IPS-15b (cell line): ENCODE data around the gene PACS1.

Source experiments
- H3K27me3 ChIP-seq: one replicate; pipeline ENCODE4 v1.6.1; 2013; ENCODE audit warnings: low read length; ENCODE audit not compliant: control insufficient read depth, insufficient read depth
- H3K36me3 ChIP-seq: one replicate; pipeline ENCODE4 v1.6.1; 2013; ENCODE audit warnings: low read length; ENCODE audit not compliant: control insufficient read depth, insufficient read depth
- H3K4me1 ChIP-seq: one replicate; pipeline ENCODE4 v1.6.1; 2013; ENCODE audit warnings: mild to moderate bottlenecking, low read length; ENCODE audit not compliant: control insufficient read depth, insufficient read depth
- H3K4me3 ChIP-seq: one replicate; pipeline ENCODE4 v1.5.1; 2013; ENCODE audit warnings: low read depth, low read length
- H3K9ac ChIP-seq: one replicate; pipeline ENCODE4 v1.6.1; 2013; ENCODE audit warnings: low read depth, mild to moderate bottlenecking, low read length
- H3K9me3 ChIP-seq: one replicate; pipeline ENCODE4 v1.6.1; 2013; ENCODE audit warnings: mild to moderate bottlenecking, low read length; ENCODE audit not compliant: control insufficient read depth, insufficient read depth

The PACS1 gene

GRCh38 chr11:66277471-66278362 is 207.6 kb downstream of the PACS1 start, which contains the start of gene CNIH2:
Gene CNIH2 (plus strand): TSS chr11:66278175. CDS start chr11:66278457, 282 bp downstream.
- H3K9ac ChIP-seq, result no peak within 1 kb of the TSS
- peaks cover 24% of the 10 kb centered on the region for H3K36me3 ChIP-seq
- peak within 1 kb of the TSS; percentile 53 for H3K4me3 ChIP-seq
- H3K4me1 ChIP-seq, result peaks cover 1% of the 10 kb centered on the region
- H3K27me3 ChIP-seq, result peaks cover 2% of the 10 kb centered on the region
- no peaks in the 10 kb centered on the region for H3K9me3 ChIP-seq

- H3K4me3 ChIP-seq, result peak overlapping the region; percentile 41
These were observed 208.5 kb downstream of the PACS1 start for GRCh38 chr11:66278363-66279091.

GRCh38 chr11:66279092-66279734 is 209.1 kb downstream of the PACS1 start:
- peaks cover 13% of the 10 kb centered on the region for H3K36me3 ChIP-seq
- no peaks in the 10 kb centered on the region for H3K9me3 ChIP-seq
- H3K4me3 ChIP-seq, result peak overlapping the region; percentile 41
- H3K4me1 ChIP-seq, result peaks cover 3% of the 10 kb centered on the region
- H3K9ac ChIP-seq, result no peak overlapping the region
- peaks cover 2% of the 10 kb centered on the region for H3K27me3 ChIP-seq

More at GRCh38 chr11:66278363-66279091, 208.5 kb downstream of the PACS1 start:
- Histone ChIP-seq H3K9ac (no peak overlapping the region), H3K4me1 (peaks cover 3% of the 10 kb centered on the region), H3K27me3 (peaks cover 2% of the 10 kb centered on the region), H3K36me3 (peaks cover 16% of the 10 kb centered on the region), H3K9me3 (no peaks in the 10 kb centered on the region)

GRCh38 chr11:66280428-66280827 is 210.4 kb downstream of the PACS1 start:
- peaks cover 20% of the 10 kb centered on the region for H3K36me3 ChIP-seq
- no peak overlapping the region for H3K9ac ChIP-seq
- peaks cover 3% of the 10 kb centered on the region for H3K4me1 ChIP-seq
- no peaks in the 10 kb centered on the region for H3K9me3 ChIP-seq
- no peak overlapping the region for H3K4me3 ChIP-seq
- H3K27me3 ChIP-seq, result peaks cover 2% of the 10 kb centered on the region

GRCh38 chr11:66281001-66281400 is 210.9 kb downstream of the PACS1 start:
- peaks cover 23% of the 10 kb centered on the region for H3K36me3 ChIP-seq
- H3K9ac ChIP-seq, result no peak overlapping the region
- H3K27me3 ChIP-seq, result peaks cover 2% of the 10 kb centered on the region
- peaks cover 3% of the 10 kb centered on the region for H3K4me1 ChIP-seq
- H3K9me3 ChIP-seq, result no peaks in the 10 kb centered on the region
- no peak overlapping the region for H3K4me3 ChIP-seq

GRCh38 chr11:66281776-66282467 is 211.8 kb downstream of the PACS1 start:
- Histone ChIP-seq H3K27me3 (peaks cover 2% of the 10 kb centered on the region), H3K4me1 (peaks cover 3% of the 10 kb centered on the region)

GRCh38 chr11:66282468-66283455 is 212.7 kb downstream of the PACS1 start:
- Histone ChIP-seq H3K9me3 (no peaks in the 10 kb centered on the region), H3K9ac (no peak overlapping the region), H3K4me1 (peaks cover 3% of the 10 kb centered on the region), H3K4me3 (no peak overlapping the region), H3K36me3 (peaks cover 19% of the 10 kb centered on the region), H3K27me3 (peaks cover 2% of the 10 kb centered on the region)

More at GRCh38 chr11:66281776-66282467, 211.8 kb downstream of the PACS1 start:
- Histone ChIP-seq H3K9me3 (no peaks in the 10 kb centered on the region), H3K9ac (no peak overlapping the region), H3K4me3 (peak overlapping the region; percentile 1), H3K36me3 (peaks cover 20% of the 10 kb centered on the region)

GRCh38 chr11:66283461-66284105 is 213.5 kb downstream of the PACS1 start:
- H3K36me3 ChIP-seq, result peaks cover 18% of the 10 kb centered on the region
- H3K4me1 ChIP-seq, result peaks cover 3% of the 10 kb centered on the region
- H3K4me3 ChIP-seq, result no peak overlapping the region
- H3K27me3 ChIP-seq, result peaks cover 2% of the 10 kb centered on the region
- H3K9ac ChIP-seq, result no peak overlapping the region
- no peaks in the 10 kb centered on the region for H3K9me3 ChIP-seq

- peaks cover 3% of the 10 kb centered on the region for H3K4me1 ChIP-seq
These were observed 214.5 kb downstream of the PACS1 start for GRCh38 chr11:66284526-66285078.

More at GRCh38 chr11:66284526-66285078, 214.5 kb downstream of the PACS1 start:
- no peaks in the 10 kb centered on the region for H3K9me3 ChIP-seq
- H3K36me3 ChIP-seq, result peaks cover 18% of the 10 kb centered on the region
- peaks cover 2% of the 10 kb centered on the region for H3K27me3 ChIP-seq
- no peak overlapping the region for H3K9ac ChIP-seq
- no peak overlapping the region for H3K4me3 ChIP-seq
